Brain microvascular endothelial cell (primary cell): ENCODE data around the gene FAM53B.
A peak's percentile ranks its signal among the peaks of the same experiment; 100 is the strongest.

Source experiments
- DNase-seq: peaks from one replicate; pipeline ENCODE4 v3.0.0-alpha.2; 2020
- H3K27ac ChIP-seq: fragments of 250-450 bp; sonication (Bioruptor Pico); 2 replicates; pipeline ENCODE4 v1.5.1; 2020; ENCODE audit warnings: mild to moderate bottlenecking, moderate library complexity
- H3K27me3 ChIP-seq: fragments of 250-450 bp; sonication (Bioruptor Pico); replicated peaks from 2 replicates; pipeline ENCODE4 v1.5.1; 2020; ENCODE audit warnings: mild to moderate bottlenecking
- H3K36me3 ChIP-seq: fragments of 250-450 bp; sonication (Bioruptor Pico); replicated peaks from 2 replicates; pipeline ENCODE4 v1.5.1; 2020; ENCODE audit warnings: mild to moderate bottlenecking
- H3K4me3 ChIP-seq: 2 replicates; pipeline ENCODE4 v1.5.1; 2011; ENCODE audit warnings: low read depth, mild to moderate bottlenecking, control low read depth, low read length, moderate library complexity
- in situ Hi-C: cut with HindIII; loops from 2 replicates; pipeline ENCODE4 v1.10.0; 2017; ENCODE audit warnings: low sequenced_read_pairs, low pct_ligation_motif_present
- TF ChIP-seq, protein P1 (sequence below): IDR thresholded peaks from 2 replicates; pipeline ENCODE4 v1.5.1; 2011; ENCODE audit warnings: low read depth, mild to moderate bottlenecking, moderate library complexity, low read length, control low read depth, inconsistent platforms; ENCODE audit errors: missing control alignments

Gene FAM53B

DNA sequence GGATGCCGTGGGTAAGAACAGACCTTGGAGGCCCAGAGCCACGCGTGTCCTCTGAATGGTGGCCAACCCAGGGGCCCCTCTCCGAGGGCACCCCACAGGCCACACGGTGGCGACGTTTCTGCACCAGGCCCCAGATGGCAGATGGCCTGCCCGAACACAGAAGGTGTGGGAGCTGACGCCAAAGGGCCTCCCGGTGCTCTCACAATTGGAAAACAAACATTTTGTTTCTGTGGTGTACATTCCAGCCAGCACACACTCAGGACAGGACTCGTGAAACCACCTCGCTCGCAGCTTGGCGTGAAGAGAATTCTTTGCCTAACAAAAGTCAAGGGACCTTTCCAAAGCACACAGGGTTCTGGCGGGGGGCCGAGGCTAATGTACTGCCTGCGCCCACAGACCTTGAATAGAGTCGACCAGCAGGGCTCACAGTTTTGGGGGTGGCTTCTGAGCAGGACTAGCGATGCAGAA, 112.1 kb downstream of the FAM53B start:
- in situ Hi-C loops, result no loop called here
- TF ChIP-seq, protein P1, sequence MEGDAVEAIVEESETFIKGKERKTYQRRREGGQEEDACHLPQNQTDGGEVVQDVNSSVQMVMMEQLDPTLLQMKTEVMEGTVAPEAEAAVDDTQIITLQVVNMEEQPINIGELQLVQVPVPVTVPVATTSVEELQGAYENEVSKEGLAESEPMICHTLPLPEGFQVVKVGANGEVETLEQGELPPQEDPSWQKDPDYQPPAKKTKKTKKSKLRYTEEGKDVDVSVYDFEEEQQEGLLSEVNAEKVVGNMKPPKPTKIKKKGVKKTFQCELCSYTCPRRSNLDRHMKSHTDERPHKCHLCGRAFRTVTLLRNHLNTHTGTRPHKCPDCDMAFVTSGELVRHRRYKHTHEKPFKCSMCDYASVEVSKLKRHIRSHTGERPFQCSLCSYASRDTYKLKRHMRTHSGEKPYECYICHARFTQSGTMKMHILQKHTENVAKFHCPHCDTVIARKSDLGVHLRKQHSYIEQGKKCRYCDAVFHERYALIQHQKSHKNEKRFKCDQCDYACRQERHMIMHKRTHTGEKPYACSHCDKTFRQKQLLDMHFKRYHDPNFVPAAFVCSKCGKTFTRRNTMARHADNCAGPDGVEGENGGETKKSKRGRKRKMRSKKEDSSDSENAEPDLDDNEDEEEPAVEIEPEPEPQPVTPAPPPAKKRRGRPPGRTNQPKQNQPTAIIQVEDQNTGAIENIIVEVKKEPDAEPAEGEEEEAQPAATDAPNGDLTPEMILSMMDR, result peak; percentile 64
- Histone ChIP-seq H3K4me3 (no peak overlapping the region), H3K27ac (no peak overlapping the region), H3K27me3 (no peaks in the 10 kb centered on the region), H3K36me3 (no peaks in the 10 kb centered on the region)
- DNase-seq, result no peak

GRCh38 chr10:124630551-124630950, 113.6 kb downstream of the FAM53B start:
- Histone ChIP-seq H3K4me3 (no peak overlapping the region), H3K27ac (no peak overlapping the region), H3K27me3 (no peaks in the 10 kb centered on the region), H3K36me3 (no peaks in the 10 kb centered on the region)
- in situ Hi-C loops, result no loop called here
- TF ChIP-seq, protein P1, result no peak
- DNase-seq, result no peak

GRCh38 chr10:124629842-124630241, 114.3 kb downstream of the FAM53B start:
- Histone ChIP-seq H3K36me3 (no peaks in the 10 kb centered on the region), H3K27ac (no peak overlapping the region), H3K27me3 (no peaks in the 10 kb centered on the region), H3K4me3 (no peak overlapping the region)
- no peak for DNase-seq
- TF ChIP-seq, protein P1, result no peak
- in situ Hi-C loops, result no loop called here

- H3K27ac ChIP-seq, result no peak overlapping the region
- H3K36me3 ChIP-seq, result no peaks in the 10 kb centered on the region
- in situ Hi-C loops, result no loop called here
- no peaks in the 10 kb centered on the region for H3K27me3 ChIP-seq
- DNase-seq, result no peak
- TF ChIP-seq, protein P1, result no peak
- no peak overlapping the region for H3K4me3 ChIP-seq
Observed at GRCh38 chr10:124629415-124629814, 114.8 kb downstream of the FAM53B start.

GRCh38 chr10:124628676-124629021, 115.5 kb downstream of the FAM53B start:
- no peak overlapping the region for H3K4me3 ChIP-seq
- no peaks in the 10 kb centered on the region for H3K36me3 ChIP-seq
- in situ Hi-C loops, result no loop called here
- DNase-seq, result no peak
- no peaks in the 10 kb centered on the region for H3K27me3 ChIP-seq
- TF ChIP-seq, protein P1, result no peak
- no peak overlapping the region for H3K27ac ChIP-seq
